GM18502 (cell line): ENCODE results near the gene TNP2.

Experiments
- ATAC-seq: cut with Tn5 transposase; IDR thresholded peaks from one replicate; pipeline ENCODE4 v1.9.1; 2021; ENCODE audit warnings: mild to moderate bottlenecking; ENCODE audit not compliant: unreplicated experiment, poor library complexity

Gene TNP2

GRCh38 chr16:11268921-11269375, at the start of gene TNP2:
TSS of gene TNP2 (minus strand) at chr16:11269325. CDS start at chr16:11269262, 63 bp downstream.
- ATAC-seq: no peak

GRCh38 chr16:11318817-11319216, 49.7 kb upstream of the TNP2 start:
- no peak for ATAC-seq

- no peak for ATAC-seq
Measured at GRCh38 chr16:11316331-11317015, 47.3 kb upstream of the TNP2 start.

GRCh38 chr16:11315510-11315909, 46.4 kb upstream of the TNP2 start:
- ATAC-seq: no peak

GRCh38 chr16:11314309-11314894, 45.3 kb upstream of the TNP2 start:
- ATAC-seq: no peak

- no peak for ATAC-seq
Measured at GRCh38 chr16:11313493-11314308, 44.6 kb upstream of the TNP2 start.

GRCh38 chr16:11312718-11313492, 43.8 kb upstream of the TNP2 start:
- no peak for ATAC-seq

GRCh38 chr16:11310997-11311561, 42.0 kb upstream of the TNP2 start:
- ATAC-seq: peak; percentile 43

GRCh38 chr16:11310634-11310977, 41.5 kb upstream of the TNP2 start:
- ATAC-seq: no peak

GRCh38 chr16:11309895-11310633, 40.9 kb upstream of the TNP2 start:
- peak; percentile 53 for ATAC-seq

GRCh38 chr16:11308493-11309283, 39.6 kb upstream of the TNP2 start:
- no peak for ATAC-seq

GRCh38 chr16:11307639-11308492, 38.7 kb upstream of the TNP2 start:
- no peak for ATAC-seq

GRCh38 chr16:11306997-11307638, 38.0 kb upstream of the TNP2 start:
- no peak for ATAC-seq

GRCh38 chr16:11306381-11306780, 37.3 kb upstream of the TNP2 start:
- ATAC-seq: no peak

- no peak for ATAC-seq
Measured at GRCh38 chr16:11303405-11304138, 34.4 kb upstream of the TNP2 start.

GRCh38 chr16:11302977-11303376, 33.9 kb upstream of the TNP2 start:
- no peak for ATAC-seq
